Activated T-helper 1 cell treated with anti-CD3 and anti-CD28 coated beads, Interleukin-2, amount 50 U/mL, for 16 hours (primary cell): ENCODE data around the gene EXT2.

Experiments
- DNase-seq, 2 donors: peaks; one replicate each; pipeline ENCODE4 v3.0.0-alpha.2; 2020; ENCODE audit warnings: low read depth in 1 of 2, low spot score in 1 of 2

Gene EXT2

GRCh38 chr11:44286268-44286880, 190.9 kb downstream of the EXT2 start:
- peak; percentile 23 to 26 for DNase-seq

DNA sequence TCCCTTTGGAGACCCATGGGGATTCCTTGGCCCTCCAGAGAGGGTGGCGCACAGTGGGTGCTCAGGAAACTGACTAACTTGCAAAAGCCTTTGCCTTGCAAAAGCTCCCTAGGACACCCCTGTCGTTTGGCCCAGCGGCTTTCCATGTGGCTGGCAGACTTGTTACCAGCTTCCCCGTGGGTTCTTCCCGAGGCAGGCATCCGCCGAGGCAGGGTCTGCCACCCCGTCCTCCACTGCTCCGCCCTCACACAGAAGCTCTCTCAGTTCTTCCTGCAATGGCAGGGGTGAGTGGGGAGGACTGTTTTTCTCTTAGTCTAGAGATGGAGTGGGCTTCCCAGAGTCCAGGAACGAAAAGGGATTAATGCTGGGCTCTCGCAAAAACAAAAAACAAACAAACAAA, 191.4 kb downstream of the EXT2 start:
- no peak for DNase-seq

- no peak for DNase-seq
Measured at GRCh38 chr11:44288133-44288526, 192.7 kb downstream of the EXT2 start.

DNA sequence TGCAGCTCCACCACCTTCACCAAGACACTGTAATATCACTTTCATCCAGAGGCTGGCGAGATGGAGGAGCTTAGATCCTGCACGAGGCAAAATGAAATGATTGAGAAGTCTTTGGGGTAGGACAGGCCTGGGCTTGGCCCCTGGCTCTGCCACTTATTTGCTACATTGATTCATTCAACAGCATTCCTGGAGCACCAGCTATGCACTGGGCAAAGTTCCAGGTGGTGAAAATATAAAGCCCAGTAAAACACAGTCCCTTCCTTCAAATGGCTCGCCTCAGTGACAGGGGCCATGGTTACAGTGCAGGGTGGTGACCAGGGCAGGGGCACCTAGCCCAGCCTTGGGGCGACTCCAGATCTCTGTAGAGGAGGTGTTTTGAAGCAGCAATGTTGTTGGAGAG, 194.7 kb downstream of the EXT2 start:
- DNase-seq, result no peak
